B cell (primary cell): ENCODE data around the gene SETD1A.

Source experiments
- CTCF ChIP-seq: fragments of 200-600 bp; IDR thresholded peaks from one replicate; pipeline ENCODE4 v1.8.0; 2022; ENCODE audit warnings: antibody characterized with exemption, mild to moderate bottlenecking
- EZH2 ChIP-seq: IDR thresholded peaks from 2 replicates; pipeline ENCODE4 v1.6.1; 2012; ENCODE audit warnings: borderline replicate concordance, low read depth, mild to moderate bottlenecking, moderate library complexity, low read length; ENCODE audit not compliant: insufficient read depth, poor library complexity, severe bottlenecking

- TF ChIP-seq CTCF: no peak
- no peak for TF ChIP-seq EZH2
These were observed 35.6 kb downstream of the SETD1A start for GRCh38 chr16:30992931-30993816.
